Peyer's patch (tissue), 4 donors: ENCODE measurements around the gene AKR1E2.

ENCODE experiments used
- POLR2A ChIP-seq, 2 donors: fragments of 450-650 bp; IDR thresholded peaks; one replicate each; pipeline ENCODE4 v1.5.1; 2017; ENCODE audit warnings: antibody characterized with exemption in 2 of 2, mild to moderate bottlenecking in 2 of 2, moderate library complexity in 2 of 2
- TF ChIP-seq, protein P1 (sequence below), 6 experiments: fragments of 450-650 bp in 4 of 6; fragments of 200-600 bp in 2 of 6; sonication (generic) in 1 of 6; IDR thresholded peaks; one replicate each; pipeline ENCODE4 v1.5.1; 2017 to 2019; ENCODE audit warnings: antibody characterized with exemption in 6 of 6, mild to moderate bottlenecking in 3 of 6, moderate library complexity in 1 of 6

DNA sequence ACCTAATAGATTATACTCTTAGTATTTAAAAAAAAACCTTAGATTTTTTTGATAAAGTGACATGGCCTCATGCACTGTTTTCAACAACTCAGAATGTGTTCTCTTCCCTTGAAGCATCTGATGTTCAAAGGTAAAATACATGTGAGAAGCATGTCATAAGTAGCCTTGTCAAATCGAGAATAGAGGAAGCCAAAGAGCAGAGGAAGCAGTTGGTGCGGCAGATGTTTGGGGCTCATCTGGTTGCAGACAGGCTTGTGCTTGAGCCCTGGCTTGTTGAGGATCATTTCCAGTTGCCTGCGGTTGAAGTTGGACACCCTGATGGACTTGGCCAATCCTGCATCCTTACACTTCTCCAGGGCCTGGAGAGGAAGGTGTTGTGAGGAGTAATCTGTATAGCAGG lies 59.2 kb downstream of the AKR1E2 start:
- no peak for TF ChIP-seq POLR2A (IDR thresholded peaks at IDR 0.05)
- TF ChIP-seq, protein P1, sequence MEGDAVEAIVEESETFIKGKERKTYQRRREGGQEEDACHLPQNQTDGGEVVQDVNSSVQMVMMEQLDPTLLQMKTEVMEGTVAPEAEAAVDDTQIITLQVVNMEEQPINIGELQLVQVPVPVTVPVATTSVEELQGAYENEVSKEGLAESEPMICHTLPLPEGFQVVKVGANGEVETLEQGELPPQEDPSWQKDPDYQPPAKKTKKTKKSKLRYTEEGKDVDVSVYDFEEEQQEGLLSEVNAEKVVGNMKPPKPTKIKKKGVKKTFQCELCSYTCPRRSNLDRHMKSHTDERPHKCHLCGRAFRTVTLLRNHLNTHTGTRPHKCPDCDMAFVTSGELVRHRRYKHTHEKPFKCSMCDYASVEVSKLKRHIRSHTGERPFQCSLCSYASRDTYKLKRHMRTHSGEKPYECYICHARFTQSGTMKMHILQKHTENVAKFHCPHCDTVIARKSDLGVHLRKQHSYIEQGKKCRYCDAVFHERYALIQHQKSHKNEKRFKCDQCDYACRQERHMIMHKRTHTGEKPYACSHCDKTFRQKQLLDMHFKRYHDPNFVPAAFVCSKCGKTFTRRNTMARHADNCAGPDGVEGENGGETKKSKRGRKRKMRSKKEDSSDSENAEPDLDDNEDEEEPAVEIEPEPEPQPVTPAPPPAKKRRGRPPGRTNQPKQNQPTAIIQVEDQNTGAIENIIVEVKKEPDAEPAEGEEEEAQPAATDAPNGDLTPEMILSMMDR (IDR thresholded peaks at IDR 0.05), result no peak
